Endothelial cell of umbilical vein (primary cell): ENCODE data around the gene CCDC91. TPM values are rescaled to one million over a fixed set of nuclear protein-coding genes. Genes with fewer than 3 reads are reported as not detected.

Experiments
- BruUV-seq: library from RNA; stranded (reverse); fragments of 400-500 nt; replicated peaks from 2 replicates; lab custom pipeline; 2021; lab: Mats Ljungman, UMichigan
- CTCF ChIA-PET: fragments of 300-600, 350-600 bp; sonication (Branson Sonifier 250); formaldehyde crosslinking; loops from one replicate; lab custom pipeline; 2021; ENCODE audit warnings: antibody characterized with exemption, inconsistent platforms; lab: Charles Lee
- POLR2A ChIA-PET: fragments of 300-600, 350-600 bp; sonication (Branson Sonifier 250); formaldehyde crosslinking; loops from one replicate; lab custom pipeline; 2021; ENCODE audit warnings: antibody characterized with exemption, inconsistent platforms; lab: Charles Lee
- DNase-seq: peaks from one replicate; pipeline ENCODE4 v3.0.0-alpha.2; 2011; ENCODE audit warnings: low read depth, low spot score
- FAIRE-seq: peaks from 2 replicates; lab custom pipeline; 2011; peaks lifted over from hg19 to GRCh38; lab: Jason Lieb, UNC
- H2AFZ ChIP-seq: 2 replicates; pipeline ENCODE4 v1.6.0; 2012; ENCODE audit warnings: low read depth, low read length, control low read depth, inconsistent platforms
- H3K27ac ChIP-seq: 2 replicates; pipeline ENCODE4 v1.5.1; 2011; ENCODE audit warnings: low read depth, mild to moderate bottlenecking, control low read depth, low read length, moderate library complexity; ENCODE audit not compliant: insufficient read depth
- H3K27me3 ChIP-seq, 2 experiments: 2 replicates each; pipeline versions ENCODE4 v1.6.0 to v1.6.1; 2011; ENCODE audit warnings: low read length in 2 of 2, mixed read lengths in 1 of 2; ENCODE audit not compliant: control insufficient read depth in 2 of 2, insufficient read depth in 2 of 2
- H3K36me3 ChIP-seq, 2 experiments: 2 replicates in 1 of 2; 3 replicates in 1 of 2; pipeline ENCODE4 v1.5.1; 2011; ENCODE audit warnings: low read length in 2 of 2, mild to moderate bottlenecking in 1 of 2, moderate library complexity in 1 of 2; ENCODE audit not compliant: control insufficient read depth in 2 of 2, insufficient read depth in 2 of 2; ENCODE audit errors: extremely low read depth in 1 of 2
- H3K4me1 ChIP-seq: 3 replicates; pipeline ENCODE4 v1.5.1; 2011; ENCODE audit warnings: mild to moderate bottlenecking, low read length; ENCODE audit not compliant: control insufficient read depth, insufficient read depth; ENCODE audit errors: extremely low read depth
- H3K4me2 ChIP-seq: 2 replicates; pipeline ENCODE4 v1.6.1; 2011; ENCODE audit warnings: low read length, control low read depth, mixed read lengths; ENCODE audit not compliant: insufficient read depth
- H3K4me3 ChIP-seq, 3 experiments: fragments of 200-600 bp in 1 of 3; sonication (generic), shearing (Covaris generic) in 1 of 3; replicated peaks in 1 of 3; 2 replicates each; pipeline ENCODE4 v1.5.1; 2011 to 2016; ENCODE audit warnings: control low read depth in 3 of 3, low read length in 3 of 3, mild to moderate bottlenecking in 2 of 3, inconsistent platforms in 1 of 3, low read depth in 1 of 3, moderate library complexity in 1 of 3; ENCODE audit not compliant: insufficient read depth in 1 of 3
- H3K79me2 ChIP-seq: 2 replicates; pipeline ENCODE4 v1.6.0; 2012; ENCODE audit warnings: low read length, inconsistent platforms; ENCODE audit not compliant: control insufficient read depth, insufficient read depth
- H3K9ac ChIP-seq: replicated peaks from 2 replicates; pipeline ENCODE3; 2011; ENCODE audit warnings: low read length, control low read depth; ENCODE audit not compliant: insufficient read depth; ENCODE audit errors: extremely low read depth
- H3K9me1 ChIP-seq: replicated peaks from 3 replicates; pipeline ENCODE4 v1.6.0; 2011; ENCODE audit warnings: mild to moderate bottlenecking, low read length; ENCODE audit not compliant: control insufficient read depth, insufficient read depth; ENCODE audit errors: extremely low read depth
- H3K9me3 ChIP-seq: replicated peaks from 2 replicates; pipeline ENCODE4 v1.5.1; 2012; ENCODE audit warnings: low read length, inconsistent platforms; ENCODE audit not compliant: control insufficient read depth, insufficient read depth
- H4K20me1 ChIP-seq: replicated peaks from 2 replicates; pipeline ENCODE3; 2011; ENCODE audit warnings: mild to moderate bottlenecking, low read length; ENCODE audit not compliant: control insufficient read depth, insufficient read depth; ENCODE audit errors: extremely low read depth
- EZH2 ChIP-seq: IDR thresholded peaks from 2 replicates; pipeline ENCODE4 v1.6.1; 2012; ENCODE audit warnings: borderline replicate concordance, low read depth, mild to moderate bottlenecking, moderate library complexity, low read length, inconsistent platforms; ENCODE audit not compliant: severe bottlenecking
- FOS ChIP-seq: IDR thresholded peaks from 2 replicates; pipeline ENCODE4 v1.6.1; 2011; ENCODE audit warnings: mild to moderate bottlenecking, low read length, moderate library complexity, borderline replicate concordance; ENCODE audit not compliant: insufficient read depth
- GATA2 ChIP-seq: IDR thresholded peaks from 2 replicates; pipeline ENCODE4 v1.7.0; 2011; ENCODE audit warnings: low read depth, mild to moderate bottlenecking, moderate library complexity, mixed read lengths, low read length; ENCODE audit not compliant: insufficient read length, insufficient read depth
- JUN ChIP-seq: IDR thresholded peaks from 2 replicates; pipeline ENCODE4 v1.6.1; 2011; ENCODE audit warnings: borderline replicate concordance, low read depth; ENCODE audit not compliant: insufficient read length, insufficient read depth
- MYC ChIP-seq: IDR thresholded peaks from one replicate; pipeline ENCODE4 v1.6.1; 2011; ENCODE audit warnings: mild to moderate bottlenecking, low read depth, low read length
- POLR2A ChIP-seq: IDR thresholded peaks from 2 replicates; pipeline ENCODE4 v1.6.1; 2012; ENCODE audit warnings: low read depth, mild to moderate bottlenecking, control low read depth, low read length
- POLR2AphosphoS5 ChIP-seq: IDR thresholded peaks from 2 replicates; pipeline ENCODE4 v1.6.1; 2012; ENCODE audit warnings: low read depth, mild to moderate bottlenecking, control low read depth, low read length, moderate library complexity; ENCODE audit not compliant: insufficient read depth
- dilution Hi-C: fragments of 300-500 bp; cut with MboI; formaldehyde crosslinking; loops from one replicate; pipeline ENCODE4 v1.15.0; 2019; ENCODE audit warnings: low sequenced_read_pairs; ENCODE audit not compliant: extremely low pct_ligation_motif_present
- intact Hi-C: fragments of 100-400 bp; cut with micrococcal nuclease; formaldehyde crosslinking; loops from one replicate; pipeline ENCODE4 v1.10.0; 2022
- polyA plus RNA-seq, 4 experiments: library from polyadenylated mRNA; depleted of rRNA in 3 of 4; stranded (reverse) in 3 of 4; unstranded in 1 of 4; fragments of >200 nt; gene quantifications; 2 replicates each; pipeline versions ENCODE4 v1.2.1 to v1.2.3, GENCODE V29; 2011 to 2012; ENCODE audit warnings: missing spikeins in 1 of 4
- total RNA-seq: library from RNA; stranded (reverse); gene quantifications from 2 replicates; pipeline ENCODE4 v1.2.3, GENCODE V29; 2021
- TF ChIP-seq, protein P1 (sequence below): IDR thresholded peaks from 2 replicates; pipeline ENCODE4 v1.6.1; 2011; ENCODE audit not compliant: insufficient read depth, insufficient read length
- TF ChIP-seq, protein P2 (sequence below), 2 donors: IDR thresholded peaks; 1 replicate in 1 of 2; 2 replicates in 1 of 2; pipeline ENCODE4 v1.5.1; 2011; ENCODE audit warnings: low read length in 2 of 2, mild to moderate bottlenecking in 2 of 2, moderate library complexity in 2 of 2, control low read depth in 1 of 2, inconsistent platforms in 1 of 2, low read depth in 1 of 2; ENCODE audit not compliant: insufficient read depth in 1 of 2; ENCODE audit errors: extremely low read depth in 1 of 2

CCDC91 gene
- total and polyA plus RNA-seq, 2 donors (not counting 3 experiments of a cell fraction or from before 2014, with no cell fraction given), result 3.8 to 10.5 TPM

DNA sequence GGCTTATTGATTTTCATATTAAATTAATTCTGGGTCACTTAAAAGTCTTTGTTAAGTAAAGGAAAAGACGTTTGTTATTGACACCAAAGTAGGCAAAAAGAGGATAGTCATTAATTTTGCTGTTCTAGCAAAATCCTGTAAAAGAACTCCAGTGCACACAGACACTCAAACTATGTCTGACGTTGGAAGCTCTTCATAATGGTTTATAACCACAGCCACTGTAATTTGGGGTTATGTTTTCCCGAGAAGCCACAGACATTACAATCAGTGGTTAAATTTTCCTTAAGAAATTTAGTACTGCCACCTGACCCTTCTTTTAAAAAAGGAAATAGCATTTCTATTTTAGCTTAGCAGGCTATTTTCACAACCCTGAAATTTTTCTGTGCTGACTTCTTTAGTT, 267.5 kb downstream of the CCDC91 start:
- no TSS peak for BruUV-seq
- TF ChIP-seq FOS (no peak), MYC (no peak), GATA2 (no peak), EZH2 (no peak), JUN (no peak), POLR2A (no peak), POLR2AphosphoS5 (no peak)
- TF ChIP-seq, protein P1, sequence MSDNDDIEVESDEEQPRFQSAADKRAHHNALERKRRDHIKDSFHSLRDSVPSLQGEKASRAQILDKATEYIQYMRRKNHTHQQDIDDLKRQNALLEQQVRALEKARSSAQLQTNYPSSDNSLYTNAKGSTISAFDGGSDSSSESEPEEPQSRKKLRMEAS, result no peak
- TF ChIP-seq, protein P2, sequence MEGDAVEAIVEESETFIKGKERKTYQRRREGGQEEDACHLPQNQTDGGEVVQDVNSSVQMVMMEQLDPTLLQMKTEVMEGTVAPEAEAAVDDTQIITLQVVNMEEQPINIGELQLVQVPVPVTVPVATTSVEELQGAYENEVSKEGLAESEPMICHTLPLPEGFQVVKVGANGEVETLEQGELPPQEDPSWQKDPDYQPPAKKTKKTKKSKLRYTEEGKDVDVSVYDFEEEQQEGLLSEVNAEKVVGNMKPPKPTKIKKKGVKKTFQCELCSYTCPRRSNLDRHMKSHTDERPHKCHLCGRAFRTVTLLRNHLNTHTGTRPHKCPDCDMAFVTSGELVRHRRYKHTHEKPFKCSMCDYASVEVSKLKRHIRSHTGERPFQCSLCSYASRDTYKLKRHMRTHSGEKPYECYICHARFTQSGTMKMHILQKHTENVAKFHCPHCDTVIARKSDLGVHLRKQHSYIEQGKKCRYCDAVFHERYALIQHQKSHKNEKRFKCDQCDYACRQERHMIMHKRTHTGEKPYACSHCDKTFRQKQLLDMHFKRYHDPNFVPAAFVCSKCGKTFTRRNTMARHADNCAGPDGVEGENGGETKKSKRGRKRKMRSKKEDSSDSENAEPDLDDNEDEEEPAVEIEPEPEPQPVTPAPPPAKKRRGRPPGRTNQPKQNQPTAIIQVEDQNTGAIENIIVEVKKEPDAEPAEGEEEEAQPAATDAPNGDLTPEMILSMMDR (IDR thresholded peaks at IDR 0.05; ENCODE audit: extremely low read depth in 1 of 2, insufficient read depth in 1 of 2, low read depth in 1 of 2, low read length in 2 of 2), result no peak
- H3K4me3 ChIP-seq, result no peak overlapping the region
- dilution Hi-C loops (no loop called here), intact Hi-C loops (no loop called here)
- no peaks in the 10 kb centered on the region for H3K27me3 ChIP-seq
- H3K79me2 ChIP-seq, result no peaks in the 10 kb centered on the region
- no peak overlapping the region for H3K27ac ChIP-seq
- no peaks in the 10 kb centered on the region for H3K36me3 ChIP-seq
- FAIRE-seq, result no peak
- ChIA-PET CTCF (interaction anchor here (1.0 to 1.2 kb wide), 2 partner anchors 15 to 33 kb away, joined by 3 to 4 read pairs; no protein-coding TSS in a partner anchor), POLR2A (no interaction called here)
- no peak overlapping the region for H3K4me2 ChIP-seq
- no peaks in the 10 kb centered on the region for H3K4me1 ChIP-seq
- no peaks in the 10 kb centered on the region for H4K20me1 ChIP-seq
- H3K9me3 ChIP-seq, result no peaks in the 10 kb centered on the region
- no peak overlapping the region for H3K9ac ChIP-seq
- H3K9me1 ChIP-seq, result peaks cover 2% of the 10 kb centered on the region
- no peak overlapping the region for H2AFZ ChIP-seq
- no peak for DNase-seq
